Activated CD8-positive, alpha-beta memory T cell treated with anti-CD3 and anti-CD28 coated beads, Interleukin-2, amount 50 U/mL, for 24 hours (primary cell): ENCODE results near the gene C14orf119.
A peak's percentile ranks its signal among the peaks of the same experiment; 100 is the strongest.

Experiments
- DNase-seq: peaks from one replicate; pipeline ENCODE4 v3.0.0-alpha.2; 2020; ENCODE audit errors: extremely low read depth

Gene C14orf119

GRCh38 chr14:23060536-23061260 is 34.6 kb upstream of the C14orf119 start:
- DNase-seq = no peak

GRCh38 chr14:23062002-23062401 is 33.3 kb upstream of the C14orf119 start:
- no peak for DNase-seq

- DNase-seq = no peak
Measured at GRCh38 chr14:23063601-23064000, 31.7 kb upstream of the C14orf119 start.

DNA sequence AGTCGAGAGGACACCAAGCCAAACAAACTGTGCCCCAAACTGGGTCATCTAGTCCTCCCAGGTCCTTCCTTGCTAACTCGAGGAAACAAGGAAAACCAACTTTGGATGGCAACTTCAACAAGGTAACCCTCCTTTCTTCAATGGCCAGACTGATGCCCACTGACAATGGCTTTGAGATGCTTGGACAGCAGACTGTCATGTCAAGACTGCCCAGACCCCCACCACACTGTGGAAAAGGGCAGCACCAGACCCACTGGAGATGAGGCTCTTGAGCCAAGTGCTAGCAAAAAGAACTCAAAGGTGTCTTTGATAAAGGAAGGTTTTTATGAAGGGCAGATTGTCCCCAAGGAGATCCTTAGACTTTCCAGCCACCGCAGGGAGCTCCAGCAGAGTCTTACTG is 28.9 kb upstream of the C14orf119 start:
- DNase-seq = no peak

DNA sequence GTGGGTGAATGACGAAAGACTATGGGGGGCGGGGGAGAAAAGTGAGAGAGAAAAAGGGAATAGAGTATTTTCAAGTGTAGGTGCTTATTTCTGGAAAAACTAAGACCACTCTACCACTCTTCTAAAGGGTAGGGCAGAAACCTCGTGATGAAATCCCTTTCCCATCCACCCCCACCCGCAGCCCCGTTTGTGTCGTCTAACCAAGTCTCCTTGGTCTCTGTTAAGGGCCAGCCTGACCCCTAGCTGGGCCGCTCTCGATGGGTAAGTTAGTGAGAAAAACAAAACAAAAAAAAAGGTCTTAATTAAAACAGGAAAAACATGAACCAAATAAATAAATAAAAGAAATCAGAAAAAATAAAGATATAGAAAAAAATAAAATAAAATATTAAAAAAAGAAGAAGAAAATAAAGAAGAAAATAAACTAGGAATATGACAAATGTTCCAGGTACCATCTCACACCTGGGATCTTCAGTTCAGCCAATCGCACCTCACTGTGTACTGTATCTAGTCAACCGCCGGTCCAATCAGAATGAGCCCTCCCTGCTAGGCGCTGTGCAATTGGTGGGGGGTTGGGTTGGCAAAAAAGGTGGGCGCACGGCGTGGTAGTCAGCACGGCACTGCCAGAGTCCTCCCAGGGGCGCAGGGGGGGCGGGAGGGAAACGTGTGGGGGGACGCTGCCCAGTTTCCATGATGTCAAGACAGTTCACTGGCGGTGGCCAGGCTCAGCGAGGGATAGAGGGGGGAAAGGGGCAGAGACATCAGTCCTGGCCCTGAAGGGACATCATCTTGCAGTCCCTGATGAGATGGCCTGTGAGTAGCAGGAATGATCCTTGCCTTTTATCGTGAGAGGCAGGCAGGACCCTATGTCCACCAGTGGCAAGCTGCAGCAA is 28.2 kb upstream of the C14orf119 start:
- no peak for DNase-seq

- no peak for DNase-seq
Measured at GRCh38 chr14:23067847-23068788, 27.2 kb upstream of the C14orf119 start.

- peak; percentile 36 for DNase-seq
Measured at GRCh38 chr14:23068789-23069412, 26.4 kb upstream of the C14orf119 start.

DNA sequence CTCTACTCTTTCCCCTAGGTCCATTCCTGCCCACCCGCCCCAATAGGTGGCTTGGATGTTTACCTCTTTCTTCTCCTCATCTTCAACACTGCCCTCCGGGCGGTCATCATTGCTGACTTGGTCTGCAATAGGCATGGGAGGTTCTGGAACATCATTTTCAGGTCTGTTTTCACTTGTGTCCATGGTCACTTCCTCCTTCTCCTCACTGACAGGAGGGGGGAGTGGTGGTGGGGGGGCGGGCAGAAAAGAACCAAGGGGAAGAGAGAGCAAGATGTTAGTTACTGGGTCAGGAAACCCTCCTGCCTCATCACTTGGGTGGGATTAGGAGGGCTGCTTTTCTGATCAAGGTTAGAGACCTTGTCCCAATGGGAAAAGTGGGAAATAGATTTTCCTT is 25.9 kb upstream of the C14orf119 start:
- DNase-seq = no peak

GRCh38 chr14:23070262-23071129 is 24.8 kb upstream of the C14orf119 start:
- DNase-seq = no peak

DNA sequence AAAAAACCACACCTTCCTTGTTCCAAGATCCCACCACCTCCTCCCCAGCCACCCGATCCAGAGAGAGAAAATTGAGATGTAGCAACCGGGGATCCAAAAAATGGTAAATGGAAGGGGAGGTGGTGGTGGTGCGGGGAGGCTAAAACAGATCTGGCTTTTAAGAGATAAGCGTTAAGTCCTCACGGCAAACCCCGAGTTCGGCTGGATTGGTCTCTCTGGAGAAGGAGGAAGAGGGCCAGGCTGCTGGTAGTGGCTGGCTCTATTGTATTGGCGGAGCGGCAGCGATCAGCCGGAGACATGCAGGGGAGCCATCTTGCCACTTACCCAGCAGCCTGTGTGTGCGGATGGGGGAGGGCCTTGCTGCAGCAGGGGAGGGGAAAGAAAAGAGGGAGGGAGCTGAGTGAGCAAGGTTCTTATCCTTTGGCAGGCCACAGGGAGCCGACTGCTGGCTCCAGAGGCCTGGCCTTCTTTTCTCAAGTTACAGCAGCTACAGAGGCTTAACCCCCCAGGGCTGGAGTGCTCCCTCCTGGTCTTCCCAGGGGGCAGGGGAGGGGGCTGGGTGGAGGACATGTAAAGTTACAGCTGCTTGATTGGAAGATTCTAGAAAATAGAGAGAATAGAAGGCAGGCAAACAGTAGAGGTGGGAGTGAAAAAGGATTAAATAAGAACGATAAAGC is 23.9 kb upstream of the C14orf119 start:
- peak; percentile 54 for DNase-seq

DNA sequence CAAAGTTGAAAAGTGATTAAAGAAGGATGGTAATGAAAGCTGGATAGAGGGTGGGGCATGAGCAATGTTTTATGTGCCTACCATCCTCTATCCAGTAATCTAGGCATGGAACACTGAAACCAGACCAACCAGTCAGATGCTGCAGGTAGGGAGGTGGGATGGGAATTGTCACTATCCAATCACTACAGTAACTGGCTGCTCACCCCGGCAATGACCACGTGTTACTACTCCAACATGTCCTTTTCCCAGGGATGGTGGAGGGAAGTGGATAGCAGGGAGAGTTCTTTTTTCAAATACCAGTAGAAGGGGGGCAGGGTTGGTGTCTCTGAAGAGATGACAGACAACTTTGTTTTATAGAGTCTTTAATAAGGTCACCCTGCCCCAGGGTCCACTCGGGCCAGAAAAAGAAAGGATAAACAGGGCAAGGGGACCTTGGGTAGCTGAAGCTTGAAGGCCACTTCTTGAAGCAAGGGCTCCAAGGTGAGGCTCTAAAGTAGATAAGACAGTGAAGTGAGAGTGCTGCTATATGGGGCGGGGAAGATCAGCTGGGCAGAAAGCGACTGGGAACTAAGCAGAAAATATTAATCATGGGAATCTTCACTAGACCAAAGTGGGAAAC is 23.3 kb upstream of the C14orf119 start:
- DNase-seq = no peak

DNA sequence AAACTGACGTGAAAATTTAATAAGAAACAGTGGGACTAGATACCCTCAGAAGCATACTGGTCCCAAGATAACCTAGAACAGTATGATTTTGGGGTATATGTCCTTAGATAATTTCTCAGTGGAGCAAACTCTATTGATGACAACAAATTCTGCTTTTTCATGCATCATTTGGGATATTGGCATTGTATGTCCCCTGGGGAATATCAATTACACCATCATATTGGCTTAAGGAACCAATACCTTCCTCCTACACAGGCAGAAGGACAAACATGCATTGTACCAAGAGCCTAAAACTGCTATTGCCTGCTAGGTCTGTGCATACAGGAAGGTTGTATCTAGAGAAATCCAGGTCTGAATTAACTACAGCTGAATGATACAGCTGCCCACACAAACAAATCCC is 20.4 kb upstream of the C14orf119 start:
- DNase-seq = no peak

DNA sequence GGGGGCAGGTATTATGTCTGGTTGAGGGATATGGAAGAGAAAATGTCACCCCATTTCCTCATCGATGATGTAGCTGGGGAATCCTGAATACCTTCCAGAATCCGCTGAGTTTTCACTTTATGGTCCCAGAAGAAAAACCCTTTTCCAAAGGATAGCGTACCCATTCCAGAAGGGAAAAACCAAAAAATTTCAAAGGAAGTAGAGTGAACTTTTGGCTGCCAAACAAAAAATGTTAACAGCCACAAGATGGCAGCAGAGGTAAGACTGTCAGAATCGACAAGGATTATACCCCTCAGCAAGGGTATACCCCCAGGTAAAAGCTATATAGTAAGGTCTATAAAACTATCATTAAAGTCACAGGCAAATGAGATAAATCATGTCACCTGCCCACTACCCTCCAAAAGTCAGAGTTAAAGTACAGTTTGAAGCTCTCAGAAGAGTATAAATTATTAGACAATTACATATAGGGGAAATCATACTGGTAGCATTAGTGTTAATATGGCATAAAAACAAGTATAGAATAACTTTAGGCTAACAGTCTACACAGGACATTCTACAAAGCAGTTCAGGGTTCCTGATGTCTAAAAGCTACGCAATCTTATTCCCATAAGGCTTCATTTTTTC is 18.4 kb upstream of the C14orf119 start:
- no peak for DNase-seq

GRCh38 chr14:23077962-23078361 is 17.3 kb upstream of the C14orf119 start:
- no peak for DNase-seq

GRCh38 chr14:23078692-23079116 is 16.6 kb upstream of the C14orf119 start:
- DNase-seq = no peak

DNA sequence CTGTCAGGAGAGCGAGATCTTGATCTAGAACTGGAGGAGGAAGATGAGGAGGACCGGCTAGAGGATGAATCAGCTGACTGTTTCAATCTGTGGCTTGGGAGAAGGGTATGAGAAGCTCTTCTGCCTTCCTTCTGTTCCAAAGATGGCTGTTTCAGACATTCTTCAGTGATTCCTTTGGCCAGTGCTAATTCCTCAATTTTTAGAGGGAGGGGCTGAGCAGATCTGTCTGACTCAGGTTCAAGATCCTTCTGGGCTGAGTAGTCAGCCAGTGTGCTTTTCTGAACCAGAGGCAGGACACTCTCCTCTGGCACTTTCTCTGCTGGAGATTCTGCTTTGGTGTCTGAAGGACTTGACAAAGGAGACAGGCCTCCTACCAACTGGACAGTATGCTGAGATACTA is 15.6 kb upstream of the C14orf119 start:
- no peak for DNase-seq

- no peak for DNase-seq
Measured at GRCh38 chr14:23080474-23080873, 14.8 kb upstream of the C14orf119 start.

- no peak for DNase-seq
Measured at GRCh38 chr14:23085458-23085857, 9.8 kb upstream of the C14orf119 start.

DNA sequence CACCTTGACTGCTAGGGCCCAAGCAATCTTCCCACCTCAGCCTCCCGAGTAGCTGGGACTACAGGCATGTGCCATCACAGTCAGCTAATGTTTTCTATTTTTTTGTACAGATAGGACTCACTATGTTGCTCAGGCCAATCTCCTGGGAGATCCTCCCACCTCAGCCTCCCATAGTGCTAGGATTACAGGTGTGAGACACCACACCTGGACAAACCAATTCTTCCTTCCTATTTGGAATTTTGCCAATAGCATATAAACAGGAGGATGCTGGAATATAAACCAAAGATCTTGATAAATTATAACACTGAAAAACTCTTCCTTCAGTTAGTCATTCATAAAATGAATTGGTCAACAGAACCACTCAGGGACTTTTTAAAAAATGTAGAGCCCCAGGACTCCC is 8.7 kb upstream of the C14orf119 start:
- no peak for DNase-seq
